Astrocyte of the hippocampus (primary cell): ENCODE results near the gene BCAM.

Source experiments
- DNase-seq: peaks from one replicate; pipeline ENCODE4 v3.0.0; 2011; ENCODE audit warnings: low read depth, low spot score

Gene BCAM

GRCh38 chr19:44789943-44790483 lies 18.9 kb upstream of the BCAM start:
- DNase-seq, result no peak

- no peak for DNase-seq
Measured at GRCh38 chr19:44792281-44792680, 16.6 kb upstream of the BCAM start.

GRCh38 chr19:44794610-44795009 lies 14.3 kb upstream of the BCAM start:
- DNase-seq, result no peak

GRCh38 chr19:44795398-44795987 lies 13.4 kb upstream of the BCAM start:
- DNase-seq, result no peak

- DNase-seq, result peak; percentile 69
Measured at GRCh38 chr19:44796701-44797115, 12.2 kb upstream of the BCAM start.

- DNase-seq, result no peak
Measured at GRCh38 chr19:44799627-44800346, 9.1 kb upstream of the BCAM start.

GRCh38 chr19:44800461-44800860 lies 8.4 kb upstream of the BCAM start:
- DNase-seq, result peak; percentile 88

GRCh38 chr19:44803442-44804428 lies 5.2 kb upstream of the BCAM start:
- DNase-seq, result no peak

- DNase-seq, result no peak
Measured at GRCh38 chr19:44806291-44806690, 2.6 kb upstream of the BCAM start.

GRCh38 chr19:44807162-44807561 lies 1.7 kb upstream of the BCAM start:
- no peak for DNase-seq

- DNase-seq, result peak; percentile 78
Measured at GRCh38 chr19:44807652-44808462, 1.0 kb upstream of the BCAM start.

GRCh38 chr19:44809577-44810233 lies 802 bp downstream of the BCAM start:
- no peak for DNase-seq

- DNase-seq, result no peak
Measured at GRCh38 chr19:44810234-44811121, 1.6 kb downstream of the BCAM start.

GRCh38 chr19:44811122-44811419 lies 2.2 kb downstream of the BCAM start:
- no peak for DNase-seq

- DNase-seq, result no peak
Measured at GRCh38 chr19:44812142-44812718, 3.3 kb downstream of the BCAM start.

- no peak for DNase-seq
Measured at GRCh38 chr19:44813070-44813840, 4.4 kb downstream of the BCAM start.

GRCh38 chr19:44813841-44814470 lies 5.1 kb downstream of the BCAM start:
- no peak for DNase-seq

GRCh38 chr19:44814517-44814916 lies 5.6 kb downstream of the BCAM start:
- DNase-seq, result no peak
